GM12878 (cell line): ENCODE measurements around the gene MAMDC4. TPM values are rescaled to one million over a fixed set of nuclear protein-coding genes. Genes with fewer than 3 reads are reported as not detected.
"Not testable (repeated sequence)": the region's sequence is repeated elsewhere in the genome, so short reads cannot be mapped to it uniquely, and the experiment has no call there.

Experiments
- ATAC-seq: fragments of 200-7000 bp; cut with Tn5 transposase; 3 replicates; pipeline ENCODE4 v1.9.1; 2020; ENCODE audit warnings: mild to moderate bottlenecking, moderate library complexity
- BruUV-seq: library from RNA; stranded (reverse); fragments of 400-500 nt; replicated peaks from 2 replicates; lab custom pipeline; 2021; lab: Mats Ljungman, UMichigan
- CTCF ChIA-PET: fragments of 300-600 bp; sonication (Branson Sonifier 250); formaldehyde crosslinking; extraction: SDS; loops from one replicate; lab custom pipeline; 2021; ENCODE audit warnings: inconsistent platforms; lab: Yijun Ruan, JAX
- POLR2A ChIA-PET: fragments of 350-600 bp; formaldehyde crosslinking; extraction: SDS; loops from one replicate; lab custom pipeline; 2021; ENCODE audit warnings: inconsistent platforms; lab: Charles Lee
- RAD21 ChIA-PET: fragments of 300-600 bp; sonication (Branson Sonifier 250); formaldehyde crosslinking; loops from one replicate; lab custom pipeline; 2023; ENCODE audit warnings: antibody characterized with exemption; ENCODE audit not compliant: unreplicated experiment; lab: Charles Lee
- SMC1A ChIA-PET: fragments of 300-600 bp; sonication (Branson Sonifier 250); formaldehyde crosslinking; loops from one replicate; lab custom pipeline; 2023; ENCODE audit not compliant: unreplicated experiment, uncharacterized antibody; lab: Charles Lee
- DNase-seq: peaks from one replicate; pipeline ENCODE4 v3.0.0-alpha.2; 2011; ENCODE audit warnings: low read depth, low spot score
- FAIRE-seq: peaks from 3 replicates; lab custom pipeline; 2011; peaks lifted over from hg19 to GRCh38; lab: Jason Lieb, UNC
- H2AFZ ChIP-seq: 2 replicates; pipeline ENCODE4 v1.6.0; 2011; ENCODE audit warnings: low read depth, low read length, control low read depth; ENCODE audit not compliant: control insufficient read depth
- H3K27ac ChIP-seq: 2 replicates; pipeline ENCODE4 v1.5.1; 2011; ENCODE audit warnings: control low read depth; ENCODE audit not compliant: control insufficient read depth, insufficient read depth
- H3K27me3 ChIP-seq, 2 experiments: replicated peaks in 1 of 2; 2 replicates each; pipeline versions ENCODE4 v1.6.0 to v1.6.1; 2011; ENCODE audit warnings: low read length in 1 of 2; ENCODE audit not compliant: control insufficient read depth in 2 of 2, insufficient read depth in 2 of 2
- H3K36me3 ChIP-seq, 2 experiments: 2 replicates each; pipeline ENCODE4 v1.5.1; 2011; ENCODE audit warnings: low read length in 1 of 2; ENCODE audit not compliant: control insufficient read depth in 2 of 2, insufficient read depth in 2 of 2
- H3K4me1 ChIP-seq: 2 replicates; pipeline ENCODE4 v1.6.1; 2011; ENCODE audit warnings: mild to moderate bottlenecking, low read length, moderate library complexity, mixed read lengths; ENCODE audit not compliant: control insufficient read depth, insufficient read depth
- H3K4me2 ChIP-seq: 2 replicates; pipeline ENCODE4 v1.6.0; 2011; ENCODE audit warnings: control low read depth; ENCODE audit not compliant: control insufficient read depth, insufficient read depth
- H3K4me3 ChIP-seq: fragments of 200-600 bp; sonication (generic); 2 replicates; pipeline ENCODE4 v1.5.1; 2016
- H3K79me2 ChIP-seq: 2 replicates; pipeline ENCODE4 v1.6.0; 2011; ENCODE audit warnings: low read length; ENCODE audit not compliant: control insufficient read depth, insufficient read depth
- H3K9ac ChIP-seq: 2 replicates; pipeline ENCODE4 v1.8.0; 2011; ENCODE audit warnings: low read length, control low read depth, mixed read lengths; ENCODE audit not compliant: control insufficient read depth, insufficient read depth
- H3K9me3 ChIP-seq: replicated peaks from 3 replicates; pipeline ENCODE4 v1.5.1; 2011; ENCODE audit warnings: mild to moderate bottlenecking, low read length; ENCODE audit not compliant: control insufficient read depth, insufficient read depth
- H4K20me1 ChIP-seq: 2 replicates; pipeline ENCODE4 v1.6.0; 2011; ENCODE audit not compliant: control insufficient read depth, insufficient read depth
- ATF3 ChIP-seq: IDR thresholded peaks from 2 replicates; pipeline ENCODE4 v1.6.1; 2011; ENCODE audit warnings: low read depth, mild to moderate bottlenecking, low read length, moderate library complexity, borderline replicate concordance; ENCODE audit errors: extremely low read depth
- CHD1 ChIP-seq: IDR thresholded peaks from 2 replicates; pipeline ENCODE4 v1.6.1; 2012; ENCODE audit warnings: low read depth, low read length, improper control_type of control experiment
- CTCF ChIP-seq, 3 experiments: IDR thresholded peaks in 2 of 3; conservative IDR thresholded peaks in 1 of 3; 2 replicates each; pipeline ENCODE4 v1.5.1; 2011; ENCODE audit warnings: low read depth in 3 of 3, low read length in 3 of 3, mild to moderate bottlenecking in 3 of 3, control low read depth in 2 of 3, moderate library complexity in 2 of 3, inconsistent platforms in 1 of 3, mixed read lengths in 1 of 3; ENCODE audit not compliant: control insufficient read depth in 2 of 3, insufficient read depth in 1 of 3; ENCODE audit errors: extremely low read depth in 1 of 3
- EZH2 ChIP-seq: IDR thresholded peaks from 2 replicates; pipeline ENCODE4 v1.6.1; 2012; ENCODE audit warnings: low read depth, mild to moderate bottlenecking, control low read depth, inconsistent platforms, low read length, borderline replicate concordance; ENCODE audit not compliant: control insufficient read depth
- FOXK2 ChIP-seq: fragments of 450-650 bp; IDR thresholded peaks from 2 replicates; pipeline ENCODE4 v1.6.1; 2017; ENCODE audit warnings: mild to moderate bottlenecking, moderate library complexity
- IRF5 ChIP-seq: fragments of 450-650 bp; IDR thresholded peaks from 2 replicates; pipeline ENCODE4 v1.6.1; 2017; ENCODE audit warnings: borderline replicate concordance
- NBN ChIP-seq: fragments of 450-650 bp; IDR thresholded peaks from 2 replicates; pipeline ENCODE4 v1.6.1; 2016
- NFIC ChIP-seq: IDR thresholded peaks from 2 replicates; pipeline ENCODE4 v1.6.1; 2012; ENCODE audit warnings: low read depth, mild to moderate bottlenecking, inconsistent platforms, low read length, moderate library complexity
- RAD51 ChIP-seq: fragments of 450-650 bp; IDR thresholded peaks from 2 replicates; pipeline ENCODE4 v1.6.1; 2016; ENCODE audit warnings: moderate library complexity, mild to moderate bottlenecking, inconsistent platforms
- ZNF384 ChIP-seq: IDR thresholded peaks from 2 replicates; pipeline ENCODE4 v1.6.1; 2012; ENCODE audit warnings: low read depth, mild to moderate bottlenecking, low read length, improper control_type of control experiment, borderline replicate concordance
- WGBS: methylation state at CpG from one replicate; pipeline ENCODE4 v1.1.6; 2016; ENCODE audit warnings: low lambda C conversion rate; ENCODE audit not compliant: insufficient replicate concordance, insufficient coverage; ENCODE audit errors: missing lambda C conversion rate; 5-methylcytosine and 5-hydroxymethylcytosine counted together
- in situ Hi-C: fragments of 300-500 bp; cut with MboI; formaldehyde crosslinking; loops from 9 replicates; pipeline ENCODE4 v1.14.3; 2018; ENCODE audit warnings: mixed read lengths
- intact Hi-C: fragments of 100-400 bp; cut with micrococcal nuclease; formaldehyde crosslinking; loops from one replicate; pipeline ENCODE4 v1.14.2; 2022; ENCODE audit not compliant: unreplicated experiment
- polyA plus RNA-seq, 11 experiments: library from polyadenylated mRNA; depleted of rRNA in 4 of 11; unstranded in 6 of 11; stranded (reverse) in 5 of 11; fragments of >200 nt; fragmentation: Nextera tagmentation in 4 of 11; fragmentation: Illumina TruSeq in 1 of 11; extraction: Ambion mirVana in 4 of 11; extraction: Trizol in 1 of 11; gene quantifications; 1 replicate in 1 of 11; 2 replicates in 10 of 11; pipeline versions ENCODE4 v1.2.1 to v1.2.3, GENCODE V29; 2011 to 2016; ENCODE audit warnings: inconsistent platforms in 2 of 11, missing spikeins in 2 of 11, low read depth in 1 of 11
- total RNA-seq, 4 experiments: library from RNA; depleted of rRNA in 3 of 4; stranded (reverse); fragments of >200 nt in 3 of 4; fragmentation: Illumina TruSeq in 1 of 4; extraction: Trizol in 1 of 4; gene quantifications; 2 replicates each; pipeline versions ENCODE4 v1.2.1 to v1.2.3, GENCODE V29; 2013 to 2021

Gene MAMDC4
- total and polyA plus RNA-seq, 10 of the 15 experiments (the other 5 are each of a cell fraction or from before 2014, with no cell fraction given), result 0.22 to 5.7 (median 2.4) TPM; not detected in 1

- DNase-seq, result no peak
- ChIA-PET SMC1A (no interaction called here), POLR2A (no interaction called here), RAD21 (no interaction called here)
- Histone ChIP-seq H3K27ac (no peak overlapping the region), H3K9ac (no peak overlapping the region), H3K27me3 (no peaks in the 10 kb centered on the region)
- no TSS peak for BruUV-seq
- 97% methylated on average over 18 of the region's 27 CpGs for WGBS
- TF ChIP-seq EZH2 (no peak), NBN (no peak), CTCF (IDR thresholded peaks at IDR 0.05 in 2 of 3, conservative IDR thresholded peaks at IDR 0.05 in 1 of 3; ENCODE audit: control insufficient read depth in 2 of 3, extremely low read depth in 1 of 3, insufficient read depth in 1 of 3, low read depth in 3 of 3, low read length in 3 of 3) (no peak), FOXK2 (no peak), NFIC (no peak), RAD51 (no peak), IRF5 (no peak), CHD1 (no peak), ATF3 (no peak), ZNF384 (no peak)
- TF ChIP-seq, all 136 proteins: peak for 0
- Histone ChIP-seq H2AFZ (no peak overlapping the region), H3K4me1 (no peaks in the 10 kb centered on the region), H3K79me2 (no peaks in the 10 kb centered on the region), H4K20me1 (no peaks in the 10 kb centered on the region), H3K9me3 (no peaks in the 10 kb centered on the region), H3K4me2 (no peak overlapping the region), H3K4me3 (no peak overlapping the region), H3K36me3 (no peaks in the 10 kb centered on the region)
- intact Hi-C loops (no loop called here), in situ Hi-C loops (no loop called here)
- CTCF ChIA-PET, result no interaction called here
- no peak for FAIRE-seq
- ATAC-seq, result no peak
Measured at GRCh38 chr9:136837146-136837855, 14.8 kb upstream of the MAMDC4 start.

GRCh38 chr9:136837856-136838277 is 14.3 kb upstream of the MAMDC4 start:
- in situ Hi-C loops, SMC1A ChIA-PET: not testable (repeated sequence)

More at GRCh38 chr9:136837856-136838277, 14.3 kb upstream of the MAMDC4 start:
- H2AFZ ChIP-seq, RAD21 ChIA-PET, H4K20me1 ChIP-seq, BruUV-seq, CTCF ChIA-PET, H3K4me1 ChIP-seq, H3K4me3 ChIP-seq, H3K27ac ChIP-seq, DNase-seq, POLR2A ChIA-PET, H3K9ac ChIP-seq, ATAC-seq, intact Hi-C loops, FAIRE-seq, H3K36me3 ChIP-seq, H3K27me3 ChIP-seq, H3K4me2 ChIP-seq, H3K79me2 ChIP-seq, H3K9me3 ChIP-seq: not testable (repeated sequence)
- WGBS, result 92% methylated on average over 13 of the region's 15 CpGs
